H1 (cell line): ENCODE measurements around the gene LTBP1. TPM values are rescaled to one million over a fixed set of nuclear protein-coding genes. Genes with fewer than 3 reads are reported as not detected.

Experiments used
- CTCF ChIA-PET: fragments of 300-600 bp; sonication (Branson Sonifier 250); formaldehyde crosslinking; loops from one replicate; lab custom pipeline; 2021; ENCODE audit not compliant: partially characterized antibody; lab: Charles Lee
- POLR2A ChIA-PET: fragments of 300-600 bp; sonication (Branson Sonifier 250); formaldehyde crosslinking; loops from one replicate; lab custom pipeline; 2021; ENCODE audit warnings: inconsistent platforms; ENCODE audit not compliant: partially characterized antibody; lab: Charles Lee
- DNase-seq, 2 experiments: peaks; one replicate each; pipeline versions ENCODE4 v3.0.0 to v3.0.0-alpha.2; 2010 to 2022; ENCODE audit warnings: low spot score in 2 of 2, low read depth in 1 of 2, mixed read lengths in 1 of 2
- FAIRE-seq: peaks from 2 replicates; lab custom pipeline; 2011; peaks lifted over from hg19 to GRCh38; lab: Jason Lieb, UNC
- H2AFZ ChIP-seq: 2 replicates; pipeline ENCODE4 v1.8.1; 2012; ENCODE audit warnings: low read length, inconsistent platforms
- H2AK5ac ChIP-seq: 2 replicates; pipeline ENCODE4 v1.6.1; 2013; ENCODE audit warnings: low read depth, low read length
- H2BK120ac ChIP-seq: replicated peaks from 2 replicates; pipeline ENCODE3; 2013; ENCODE audit warnings: low read depth, low read length, inconsistent platforms
- H2BK12ac ChIP-seq: 2 replicates; pipeline ENCODE4 v1.6.1; 2013; ENCODE audit warnings: low read depth, low read length
- H2BK15ac ChIP-seq: 2 replicates; pipeline ENCODE4 v1.6.1; 2013; ENCODE audit warnings: low read length
- H2BK20ac ChIP-seq: 2 replicates; pipeline ENCODE4 v1.6.1; 2013; ENCODE audit warnings: low read length
- H2BK5ac ChIP-seq: 2 replicates; pipeline ENCODE4 v1.6.1; 2013; ENCODE audit warnings: low read depth, low read length
- H3K14ac ChIP-seq: 2 replicates; pipeline ENCODE4 v1.6.1; 2013; ENCODE audit warnings: inconsistent platforms; ENCODE audit not compliant: insufficient read length
- H3K18ac ChIP-seq: 2 replicates; pipeline ENCODE4 v1.6.1; 2013; ENCODE audit warnings: low read length; ENCODE audit errors: extremely low read depth
- H3K23ac ChIP-seq: 2 replicates; pipeline ENCODE4 v1.6.1; 2013; ENCODE audit warnings: inconsistent platforms; ENCODE audit not compliant: insufficient read length
- H3K23me2 ChIP-seq: 2 replicates; pipeline ENCODE4 v1.6.1; 2013; ENCODE audit warnings: low read depth, low read length
- H3K27ac ChIP-seq: 2 replicates; pipeline ENCODE4 v1.6.1; 2011; ENCODE audit warnings: low read depth, low read length, inconsistent platforms
- H3K27me3 ChIP-seq, 4 experiments: replicated peaks in 1 of 4; 1 replicate in 1 of 4; 2 replicates in 3 of 4; pipeline versions ENCODE4 v1.6.1 to v1.8.1; 2011 to 2013; ENCODE audit warnings: low read length in 3 of 4, mild to moderate bottlenecking in 3 of 4, inconsistent platforms in 2 of 4, mixed read lengths in 2 of 4, moderate library complexity in 1 of 4; ENCODE audit not compliant: control insufficient read depth in 3 of 4, insufficient read depth in 3 of 4; ENCODE audit errors: extremely low read depth in 1 of 4
- H3K36me3 ChIP-seq, 4 experiments: 2 replicates each; pipeline versions ENCODE4 v1.6.1 to v1.8.1; 2011 to 2013; ENCODE audit warnings: mild to moderate bottlenecking in 4 of 4, low read length in 3 of 4, moderate library complexity in 2 of 4, control low read depth in 1 of 4, inconsistent platforms in 1 of 4; ENCODE audit not compliant: insufficient read depth in 4 of 4, control insufficient read depth in 2 of 4
- H3K4ac ChIP-seq: replicated peaks from 2 replicates; pipeline ENCODE3; 2013; ENCODE audit warnings: low read length, low read depth, mixed read lengths, inconsistent platforms; ENCODE audit not compliant: insufficient read length
- H3K4me1 ChIP-seq, 4 experiments: replicated peaks in 1 of 4; 1 replicate in 1 of 4; 2 replicates in 3 of 4; pipeline versions ENCODE4 v1.6.1 to v1.8.1; 2011 to 2013; ENCODE audit warnings: low read length in 3 of 4, inconsistent platforms in 2 of 4, mixed read lengths in 1 of 4; ENCODE audit not compliant: insufficient read depth in 4 of 4, control insufficient read depth in 3 of 4
- H3K4me2 ChIP-seq, 2 experiments: 2 replicates each; pipeline versions ENCODE4 v1.6.1 to v1.8.1; 2011 to 2013; ENCODE audit warnings: low read depth in 2 of 2, low read length in 2 of 2, control low read depth in 1 of 2, inconsistent platforms in 1 of 2, mild to moderate bottlenecking in 1 of 2; ENCODE audit not compliant: insufficient read depth in 1 of 2
- H3K4me3 ChIP-seq, 4 experiments: fragments of 200-600, 300-600 bp in 1 of 4; sonication (generic), shearing (Covaris generic), sonication (Bioruptor Twin) in 1 of 4; 2 replicates each; pipeline versions ENCODE4 v1.5.1 to v1.8.1; 2011 to 2016; ENCODE audit warnings: low read length in 4 of 4, low read depth in 3 of 4, control low read depth in 2 of 4, inconsistent platforms in 2 of 4, mild to moderate bottlenecking in 2 of 4, mixed read lengths in 1 of 4, moderate library complexity in 1 of 4; ENCODE audit not compliant: insufficient read depth in 2 of 4; ENCODE audit errors: extremely low read depth in 1 of 4
- H3K56ac ChIP-seq: replicated peaks from 2 replicates; pipeline ENCODE3; 2013; ENCODE audit warnings: low read depth, mild to moderate bottlenecking, mixed read lengths, low read length, inconsistent platforms; ENCODE audit not compliant: insufficient read length
- H3K79me1 ChIP-seq: 2 replicates; pipeline ENCODE4 v1.6.1; 2013; ENCODE audit warnings: low read depth, low read length, control low read depth
- H3K79me2 ChIP-seq, 2 experiments: 2 replicates each; pipeline versions ENCODE4 v1.6.1 to v1.8.1; 2012 to 2013; ENCODE audit warnings: low read length in 2 of 2, mild to moderate bottlenecking in 2 of 2, inconsistent platforms in 1 of 2; ENCODE audit not compliant: insufficient read depth in 2 of 2, control insufficient read depth in 1 of 2
- H3K9ac ChIP-seq, 4 experiments: replicated peaks in 1 of 4; 1 replicate in 1 of 4; 2 replicates in 3 of 4; pipeline versions ENCODE4 v1.6.1 to v1.8.1; 2011 to 2013; ENCODE audit warnings: low read depth in 3 of 4, low read length in 3 of 4, control low read depth in 2 of 4, mild to moderate bottlenecking in 2 of 4, moderate library complexity in 2 of 4, inconsistent platforms in 1 of 4; ENCODE audit errors: extremely low read depth in 1 of 4
- H3K9me3 ChIP-seq, 2 experiments: 2 replicates each; pipeline versions ENCODE4 v1.6.1 to v1.8.1; 2012 to 2013; ENCODE audit warnings: mild to moderate bottlenecking in 2 of 2, moderate library complexity in 2 of 2, control low read depth in 1 of 2, inconsistent platforms in 1 of 2, low read depth in 1 of 2, low read length in 1 of 2, mixed read lengths in 1 of 2; ENCODE audit not compliant: insufficient read depth in 2 of 2
- H4K20me1 ChIP-seq, 2 experiments: replicated peaks in 1 of 2; 2 replicates each; pipeline versions ENCODE3 to v1.8.1; 2011 to 2013; ENCODE audit warnings: inconsistent platforms in 2 of 2, low read length in 2 of 2, mild to moderate bottlenecking in 1 of 2; ENCODE audit not compliant: insufficient read depth in 2 of 2, control insufficient read depth in 1 of 2
- H4K5ac ChIP-seq: 2 replicates; pipeline ENCODE4 v1.6.1; 2013; ENCODE audit warnings: low read length, low read depth, mixed read lengths, inconsistent platforms; ENCODE audit not compliant: insufficient read length
- H4K8ac ChIP-seq: 2 replicates; pipeline ENCODE4 v1.8.0; 2013; ENCODE audit warnings: mild to moderate bottlenecking, moderate library complexity, low read length, inconsistent platforms; ENCODE audit not compliant: insufficient read depth; ENCODE audit errors: extremely low read depth
- H4K91ac ChIP-seq: replicated peaks from 2 replicates; pipeline ENCODE3; 2013; ENCODE audit warnings: low read length, mixed read lengths, inconsistent platforms; ENCODE audit not compliant: insufficient read length
- ATF3 ChIP-seq: IDR thresholded peaks from 2 replicates; pipeline ENCODE4 v1.6.1; 2011; ENCODE audit warnings: low read depth, mild to moderate bottlenecking, low read length; ENCODE audit not compliant: insufficient read depth
- BACH1 ChIP-seq: IDR thresholded peaks from 2 replicates; pipeline ENCODE4 v1.6.1; 2012; ENCODE audit warnings: low read length, improper control_type of control experiment
- BCL11A ChIP-seq, 2 experiments: IDR thresholded peaks; one replicate each; pipeline ENCODE4 v1.6.1; 2011; ENCODE audit warnings: low read depth in 2 of 2, low read length in 2 of 2, mild to moderate bottlenecking in 2 of 2
- CHD1 ChIP-seq: IDR thresholded peaks from 2 replicates; pipeline ENCODE4 v1.6.1; 2012; ENCODE audit warnings: low read depth, low read length, improper control_type of control experiment
- CTCF ChIP-seq, 3 experiments: IDR thresholded peaks; 1 replicate in 2 of 3; 2 replicates in 1 of 3; pipeline versions ENCODE4 v1.5.1 to v1.6.1; 2011; ENCODE audit warnings: low read length in 3 of 3, mild to moderate bottlenecking in 3 of 3, inconsistent platforms in 2 of 3, low read depth in 1 of 3, moderate library complexity in 1 of 3; ENCODE audit not compliant: insufficient read depth in 1 of 3; ENCODE audit errors: control extremely low read depth in 1 of 3
- POLR2AphosphoS5 ChIP-seq: IDR thresholded peaks from 2 replicates; pipeline ENCODE4 v1.6.1; 2011; ENCODE audit warnings: low read depth, low read length
- TBP ChIP-seq: IDR thresholded peaks from 2 replicates; pipeline ENCODE4 v1.6.1; 2011; ENCODE audit warnings: low read depth, low read length, improper control_type of control experiment
- WGBS, 2 experiments: shearing (Covaris generic) in 1 of 2; methylation state at CpG; one replicate each; pipeline versions ENCODE4 v1.1.6 to v1.1.7; 2013 to 2015; ENCODE audit warnings: low lambda C conversion rate in 2 of 2, mixed read lengths in 2 of 2, inconsistent platforms in 1 of 2, low coverage in 1 of 2, missing lambda C conversion rate in 1 of 2; ENCODE audit not compliant: insufficient replicate concordance in 2 of 2, insufficient coverage in 1 of 2, insufficient read length in 1 of 2; ENCODE audit errors: extremely low coverage in 1 of 2, missing lambda C conversion rate in 1 of 2; 5-methylcytosine and 5-hydroxymethylcytosine counted together
- polyA plus RNA-seq, 7 experiments: library from polyadenylated mRNA; depleted of rRNA in 3 of 7; stranded (reverse) in 5 of 7; unstranded in 2 of 7; fragments of >200 nt in 5 of 7; fragments of 200-250 nt in 2 of 7; gene quantifications; 1 replicate in 5 of 7; 2 replicates in 1 of 7; 4 replicates in 1 of 7; pipeline versions ENCODE4 v1.2.1 to v1.2.3, GENCODE V29; 2011 to 2013; ENCODE audit warnings: missing spikeins in 2 of 7, mixed read lengths in 2 of 7
- total RNA-seq: library from RNA; stranded (reverse); fragmentation: NEBNext Ultra II Directional; extraction: Animal tissue kit (Norgen Biotek cat#: 25700); gene quantifications from 2 replicates; pipeline ENCODE4 v1.2.1, GENCODE V29; 2021

Gene LTBP1
- total and polyA plus RNA-seq, 2 of the 8 experiments (the other 6 are each of a cell fraction or from before 2014, with no cell fraction given): 15.4 to 24.7 TPM

GRCh38 chr2:33019796-33020195 is 73.0 kb downstream of the LTBP1 start:
- no peak overlapping the region for H4K5ac ChIP-seq
- H3K4ac ChIP-seq: no peak overlapping the region
- no peak overlapping the region for H2AFZ ChIP-seq
- DNase-seq: no peak
- no peak overlapping the region for H3K9ac ChIP-seq
- H2BK120ac ChIP-seq: no peak overlapping the region
- TF ChIP-seq CTCF (IDR thresholded peaks at IDR 0.05; ENCODE audit: control extremely low read depth in 1 of 3, insufficient read depth in 1 of 3, low read depth in 1 of 3, low read length in 3 of 3): no peak
- TF ChIP-seq BCL11A (IDR thresholded peaks at IDR 0.05; ENCODE audit: low read depth in 2 of 2, low read length in 2 of 2): no peak
- TF ChIP-seq TBP: no peak
- no peak for TF ChIP-seq ATF3
- TF ChIP-seq CHD1: no peak
- no peak for TF ChIP-seq POLR2AphosphoS5
- no peak for TF ChIP-seq BACH1
- no peak overlapping the region for H3K23ac ChIP-seq
- H2BK12ac ChIP-seq: no peak overlapping the region
- no peaks in the 10 kb centered on the region for H3K27me3 ChIP-seq
- H4K8ac ChIP-seq: no peak overlapping the region
- no peak overlapping the region for H4K91ac ChIP-seq
- H2BK5ac ChIP-seq: no peak overlapping the region
- no peaks in the 10 kb centered on the region for H3K79me2 ChIP-seq
- H3K23me2 ChIP-seq: no peaks in the 10 kb centered on the region
- no peak overlapping the region for H3K56ac ChIP-seq
- H3K4me2 ChIP-seq: no peak overlapping the region
- no peak overlapping the region for H2BK20ac ChIP-seq
- H3K4me1 ChIP-seq: peaks cover 0 to 3% (median 3%) of the 10 kb centered on the region in 4 experiments; a peak in 5 of 7 replicates
- H3K4me3 ChIP-seq: no peak overlapping the region
- H3K9me3 ChIP-seq: peaks cover 3% of the 10 kb centered on the region in 2 experiments; a peak in 2 of 4 replicates
- H3K14ac ChIP-seq: no peak overlapping the region
- no peak overlapping the region for H3K18ac ChIP-seq
- 82% methylated on average over 7 of the region's 7 CpGs; no CpG with 5 or more reads in 1 of the 2 experiments for WGBS, 2 experiments
- H3K27ac ChIP-seq: no peak overlapping the region
- no peak overlapping the region for H2AK5ac ChIP-seq
- POLR2A ChIA-PET: no interaction called here
- no peak for FAIRE-seq
- H4K20me1 ChIP-seq: no peaks in the 10 kb centered on the region
- H3K79me1 ChIP-seq: 0 out of 2 replicates have a peak, but pooled peaks cover 2% of the 10 kb centered on the region
- CTCF ChIA-PET: interaction anchor here (0.6 kb wide), 1 partner anchor 125 kb away, joined by 3 read pairs; no protein-coding TSS in a partner anchor
- no peak overlapping the region for H2BK15ac ChIP-seq
- H3K36me3 ChIP-seq: no peaks in the 10 kb centered on the region; a peak in 1 of 8 replicates
